ENCODE measurements around the gene FLOT1. TPM values are rescaled to one million over a fixed set of nuclear protein-coding genes. Genes with fewer than 3 reads are reported as not detected.
"Not testable (repeated sequence)": the region's sequence is repeated elsewhere in the genome, so short reads cannot be mapped to it uniquely, and the experiment has no call there.

Gene FLOT1
- total RNA-seq, 2 experiments from 2014 or later: 66.7 to 108 TPM

GRCh38 chr6:30722280-30723112, 20.0 kb downstream of the FLOT1 start:
- BruUV-seq (replicated peaks): no TSS peak
- peak overlapping the region; percentile 95 for H3K4me2 ChIP-seq (ENCODE audit: low read length)
- H2AFZ ChIP-seq (ENCODE audit: low read length): no peak overlapping the region
- H3K4me3 ChIP-seq (ENCODE audit: low read depth, low read length, poor library complexity, severe bottlenecking): peak overlapping the region; percentile 91
- H4K20me1 ChIP-seq (ENCODE audit: insufficient read depth, low read length): peaks cover 35% of the 10 kb centered on the region
- ChIA-PET POLR2A (interaction anchor here (1.2 to 6.0 kb wide), 3 partner anchors 33 to 43 kb away, joined by 5 to 71 read pairs (median 12); partner anchors contain the start of gene NRM), CTCF (ENCODE audit: unreplicated experiment) (interaction anchor here (0.8 to 2.0 kb wide), 4 partner anchors 8 to 43 kb away, joined by 3 to 7 read pairs (median 5); no protein-coding TSS in a partner anchor)
- peaks cover 75% of the 10 kb centered on the region for H3K36me3 ChIP-seq (ENCODE audit: insufficient read depth, low read length)
- peak overlapping the region; percentile 97 for H3K27ac ChIP-seq (ENCODE audit: low read depth, low read length, poor library complexity, severe bottlenecking)
- peaks cover 45% of the 10 kb centered on the region for H3K4me1 ChIP-seq (ENCODE audit: insufficient read depth, low read length, poor library complexity, severe bottlenecking)
- H3K9me3 ChIP-seq (ENCODE audit: low read length): no peaks in the 10 kb centered on the region
- intact Hi-C loops (cut with micrococcal nuclease; ENCODE audit: unreplicated experiment): loop anchor here (1.0 to 5.0 kb wide), 2 partner anchors 43 to 165 kb away; partner anchors contain the start of genes GNL1 and PRR3
- H3K79me2 ChIP-seq (ENCODE audit: insufficient read depth, low read depth, low read length): peaks cover 82% of the 10 kb centered on the region
- TF ChIP-seq CTCF (conservative IDR thresholded peaks at IDR 0.05; ENCODE audit: low read length): peak; percentile 98
- no peak for TF ChIP-seq EZH2phosphoT487 (IDR thresholded peaks at IDR 0.05; ENCODE audit: borderline replicate concordance, low read depth, low read length)
- DNase-seq (ENCODE audit: low spot score): peak; percentile 79
- no peaks in the 10 kb centered on the region for H3K9me2 ChIP-seq (ENCODE audit: insufficient read depth, low read length)

- Histone ChIP-seq H3K4me2 (ENCODE audit: low read length) (peak overlapping the region; percentile 95), H3K27ac (ENCODE audit: low read depth, low read length, poor library complexity, severe bottlenecking) (peak overlapping the region; percentile 97), H3K4me3 (ENCODE audit: low read depth, low read length, poor library complexity, severe bottlenecking) (peak overlapping the region; percentile 91), H3K36me3 (ENCODE audit: insufficient read depth, low read length) (peaks cover 71% of the 10 kb centered on the region), H3K4me1 (ENCODE audit: insufficient read depth, low read length, poor library complexity, severe bottlenecking) (peaks cover 45% of the 10 kb centered on the region), H4K20me1 (ENCODE audit: insufficient read depth, low read length) (peaks cover 35% of the 10 kb centered on the region), H3K79me2 (ENCODE audit: insufficient read depth, low read depth, low read length) (peaks cover 82% of the 10 kb centered on the region)
- peak; percentile 40 for DNase-seq (ENCODE audit: low spot score)
- ChIA-PET CTCF (ENCODE audit: unreplicated experiment) (interaction anchor here (0.6 to 2.0 kb wide), 3 partner anchors 9 to 43 kb away, joined by 3 to 7 read pairs (median 7); no protein-coding TSS in a partner anchor), POLR2A (interaction anchor here (0.6 to 6.0 kb wide), 5 partner anchors 32 to 107 kb away, joined by 4 to 71 read pairs (median 8); partner anchors contain the start of gene NRM)
- intact Hi-C loops (cut with micrococcal nuclease; ENCODE audit: unreplicated experiment): loop anchor here (1.0 to 5.0 kb wide), 2 partner anchors 43 to 165 kb away; partner anchors contain the start of genes GNL1 and PRR3
- H3K9me3 ChIP-seq (ENCODE audit: low read length); BruUV-seq (replicated peaks); H2AFZ ChIP-seq (ENCODE audit: low read length); H3K9me2 ChIP-seq (ENCODE audit: insufficient read depth, low read length): not testable (repeated sequence)
These were observed 20.5 kb downstream of the FLOT1 start for GRCh38 chr6:30722025-30722279.

- H2AFZ ChIP-seq (ENCODE audit: low read length): no peak overlapping the region
- H4K20me1 ChIP-seq (ENCODE audit: insufficient read depth, low read length): peaks cover 35% of the 10 kb centered on the region
- peak overlapping the region; percentile 91 for H3K4me3 ChIP-seq (ENCODE audit: low read depth, low read length, poor library complexity, severe bottlenecking)
- TF ChIP-seq CTCF (conservative IDR thresholded peaks at IDR 0.05; ENCODE audit: low read length) (peak; percentile 48; the same call in 1 of the 2 replicates), EZH2phosphoT487 (IDR thresholded peaks at IDR 0.05; ENCODE audit: borderline replicate concordance, low read depth, low read length) (no peak)
- POLR2A ChIA-PET: interaction anchor here (0.6 to 6.0 kb wide), 9 partner anchors 9 to 106 kb away, joined by 3 to 71 read pairs (median 5); partner anchors contain the start of gene NRM
- no TSS peak for BruUV-seq (replicated peaks)
- peak overlapping the region; percentile 95 for H3K4me2 ChIP-seq (ENCODE audit: low read length)
- DNase-seq (ENCODE audit: low spot score): peak; percentile 93
- H3K36me3 ChIP-seq (ENCODE audit: insufficient read depth, low read length): peaks cover 65% of the 10 kb centered on the region
- H3K9me2 ChIP-seq (ENCODE audit: insufficient read depth, low read length): no peaks in the 10 kb centered on the region
- H3K27ac ChIP-seq (ENCODE audit: low read depth, low read length, poor library complexity, severe bottlenecking): peak overlapping the region; percentile 97
- H3K79me2 ChIP-seq (ENCODE audit: insufficient read depth, low read depth, low read length): peaks cover 85% of the 10 kb centered on the region
- no peaks in the 10 kb centered on the region for H3K9me3 ChIP-seq (ENCODE audit: low read length)
- H3K4me1 ChIP-seq (ENCODE audit: insufficient read depth, low read length, poor library complexity, severe bottlenecking): peaks cover 48% of the 10 kb centered on the region
- intact Hi-C loops (cut with micrococcal nuclease; ENCODE audit: unreplicated experiment): loop anchor here (1.0 to 5.0 kb wide), 3 partner anchors 39 to 164 kb away; partner anchors contain the start of genes GNL1 and PRR3
- CTCF ChIA-PET (ENCODE audit: unreplicated experiment): interaction anchor here (0.6 to 2.0 kb wide), 3 partner anchors 9 to 42 kb away, joined by 3 to 7 read pairs (median 7); no protein-coding TSS in a partner anchor
These were observed 21.1 kb downstream of the FLOT1 start for GRCh38 chr6:30721198-30722024.
